Dermis blood vessel endothelial cell (primary cell): Measurements from ENCODE around the gene NBEA. TPM values are rescaled to one million over a fixed set of nuclear protein-coding genes. Genes with fewer than 3 reads are reported as not detected.
"Not testable (repeated sequence)": the region's sequence is repeated elsewhere in the genome, so short reads cannot be mapped to it uniquely, and the experiment has no call there.

Experiments used
- DNase-seq: peaks from one replicate; pipeline ENCODE4 v3.0.0; 2010
- total RNA-seq: library from RNA; depleted of rRNA; stranded (reverse); fragments of >200 nt; gene quantifications from 2 replicates; pipeline ENCODE4 v1.2.3, GENCODE V29; 2014

Gene NBEA, protein sequence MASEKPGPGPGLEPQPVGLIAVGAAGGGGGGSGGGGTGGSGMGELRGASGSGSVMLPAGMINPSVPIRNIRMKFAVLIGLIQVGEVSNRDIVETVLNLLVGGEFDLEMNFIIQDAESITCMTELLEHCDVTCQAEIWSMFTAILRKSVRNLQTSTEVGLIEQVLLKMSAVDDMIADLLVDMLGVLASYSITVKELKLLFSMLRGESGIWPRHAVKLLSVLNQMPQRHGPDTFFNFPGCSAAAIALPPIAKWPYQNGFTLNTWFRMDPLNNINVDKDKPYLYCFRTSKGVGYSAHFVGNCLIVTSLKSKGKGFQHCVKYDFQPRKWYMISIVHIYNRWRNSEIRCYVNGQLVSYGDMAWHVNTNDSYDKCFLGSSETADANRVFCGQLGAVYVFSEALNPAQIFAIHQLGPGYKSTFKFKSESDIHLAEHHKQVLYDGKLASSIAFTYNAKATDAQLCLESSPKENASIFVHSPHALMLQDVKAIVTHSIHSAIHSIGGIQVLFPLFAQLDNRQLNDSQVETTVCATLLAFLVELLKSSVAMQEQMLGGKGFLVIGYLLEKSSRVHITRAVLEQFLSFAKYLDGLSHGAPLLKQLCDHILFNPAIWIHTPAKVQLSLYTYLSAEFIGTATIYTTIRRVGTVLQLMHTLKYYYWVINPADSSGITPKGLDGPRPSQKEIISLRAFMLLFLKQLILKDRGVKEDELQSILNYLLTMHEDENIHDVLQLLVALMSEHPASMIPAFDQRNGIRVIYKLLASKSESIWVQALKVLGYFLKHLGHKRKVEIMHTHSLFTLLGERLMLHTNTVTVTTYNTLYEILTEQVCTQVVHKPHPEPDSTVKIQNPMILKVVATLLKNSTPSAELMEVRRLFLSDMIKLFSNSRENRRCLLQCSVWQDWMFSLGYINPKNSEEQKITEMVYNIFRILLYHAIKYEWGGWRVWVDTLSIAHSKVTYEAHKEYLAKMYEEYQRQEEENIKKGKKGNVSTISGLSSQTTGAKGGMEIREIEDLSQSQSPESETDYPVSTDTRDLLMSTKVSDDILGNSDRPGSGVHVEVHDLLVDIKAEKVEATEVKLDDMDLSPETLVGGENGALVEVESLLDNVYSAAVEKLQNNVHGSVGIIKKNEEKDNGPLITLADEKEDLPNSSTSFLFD (N-terminal part only)
- 2.6 and 3.6 TPM in 2 replicates for total RNA-seq

DNA sequence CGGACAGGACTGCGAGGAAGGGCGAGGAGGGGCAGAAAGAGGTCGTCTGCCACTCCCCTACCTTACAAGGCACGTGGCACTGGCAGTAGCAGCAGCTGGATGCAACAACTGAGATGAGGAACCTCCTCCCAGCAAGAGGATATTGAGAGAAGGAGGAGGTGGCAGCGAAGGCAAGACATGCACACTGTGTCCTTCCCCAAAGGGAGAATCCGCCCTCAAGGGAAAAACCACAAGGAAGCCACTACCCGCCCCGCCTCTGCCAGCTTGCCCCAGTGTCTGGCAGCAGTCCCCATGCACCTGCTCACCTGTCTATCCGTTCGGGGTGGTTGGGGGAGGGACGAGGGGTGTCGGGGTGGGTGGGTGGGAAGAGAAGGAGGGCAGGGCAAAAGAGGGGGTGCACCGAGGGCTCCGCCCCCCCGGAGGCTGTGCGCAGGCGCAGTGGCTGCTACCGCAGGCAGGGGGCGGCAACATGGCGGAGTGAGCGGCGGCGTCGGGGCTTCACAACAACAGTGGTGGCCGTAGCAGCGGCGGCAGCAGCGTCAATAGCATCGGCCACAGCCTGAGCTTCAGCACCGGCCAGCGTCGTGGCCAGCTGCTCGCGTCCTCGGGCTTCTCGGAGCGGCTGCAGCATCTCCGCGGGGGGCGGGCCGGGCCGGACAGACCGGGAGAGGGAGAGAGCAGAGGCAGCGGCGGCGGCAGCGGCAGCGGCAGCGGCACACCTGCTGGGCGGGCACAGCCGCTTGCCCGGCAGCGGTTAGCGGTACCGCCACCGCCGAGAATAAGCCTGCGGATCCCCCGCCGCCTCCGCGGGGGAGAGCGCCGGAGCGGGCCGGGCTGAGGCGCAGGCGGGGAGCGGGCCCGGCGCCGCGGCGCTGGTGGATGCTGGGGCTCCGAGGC, at the start of gene NBEA:
TSS of gene NBEA (plus strand) at position 436 of the 897 bp plus-strand sequence. CDS start 551 bp downstream, outside the sequence.
- DNase-seq: peak; percentile 62

DNA sequence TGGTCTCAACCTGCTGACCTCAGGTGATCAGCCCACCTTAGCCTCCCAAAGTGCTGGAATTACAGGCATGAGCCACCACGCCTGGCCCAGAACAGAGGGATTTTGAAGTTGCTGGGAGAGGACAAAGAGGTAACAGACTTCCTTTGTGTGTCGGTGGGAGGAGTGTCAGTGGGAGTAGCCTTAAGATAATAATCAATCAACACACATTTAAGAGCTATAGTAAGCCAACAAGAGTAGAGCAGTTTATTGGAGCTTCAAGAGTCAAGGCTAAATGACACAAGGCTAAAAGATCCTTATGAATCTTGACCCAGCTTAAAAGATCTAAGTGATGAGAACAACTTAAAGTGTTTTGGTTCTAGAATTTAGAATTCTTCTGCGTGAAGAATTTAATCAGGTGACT, 47.3 kb upstream of the NBEA start:
- no peak for DNase-seq

DNA sequence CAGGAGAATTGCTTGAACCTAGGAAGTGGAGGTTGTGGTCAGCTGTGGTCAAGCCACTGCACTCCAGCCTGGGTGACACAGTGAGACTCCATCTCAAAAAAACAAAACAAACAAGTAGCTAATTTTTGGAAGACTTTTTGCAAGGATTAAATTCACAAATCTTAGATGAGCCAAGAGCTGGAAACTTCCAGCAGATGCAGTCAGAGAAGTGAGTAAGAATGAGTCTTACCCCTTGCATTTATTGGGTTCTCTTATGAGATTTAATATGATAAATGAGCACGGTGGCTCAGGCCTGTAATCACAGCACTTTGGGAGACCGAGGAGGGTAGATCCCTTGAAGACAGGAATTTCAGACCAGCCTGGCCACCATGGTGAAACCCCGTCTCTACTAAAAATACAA, 44.9 kb upstream of the NBEA start:
- DNase-seq: no peak

DNA sequence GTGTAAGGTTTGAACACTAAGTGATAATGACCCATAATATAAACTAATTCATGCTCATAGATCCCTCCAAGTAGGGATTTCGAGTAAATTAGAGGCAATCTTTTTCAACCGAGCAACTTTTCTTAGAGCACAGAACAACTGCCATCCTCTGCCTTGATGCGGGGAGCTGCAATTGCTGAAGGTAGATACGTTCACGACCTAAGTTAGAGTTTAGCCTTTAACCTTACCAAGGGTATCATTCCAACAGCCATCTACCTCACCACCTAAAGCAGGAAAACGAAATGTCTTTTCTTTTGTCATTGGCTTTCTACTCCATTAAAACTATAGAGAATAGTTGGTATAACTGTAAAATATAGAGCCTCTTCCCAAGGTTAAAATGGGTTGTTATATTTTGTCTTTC, 42.2 kb upstream of the NBEA start:
- no peak for DNase-seq

DNA sequence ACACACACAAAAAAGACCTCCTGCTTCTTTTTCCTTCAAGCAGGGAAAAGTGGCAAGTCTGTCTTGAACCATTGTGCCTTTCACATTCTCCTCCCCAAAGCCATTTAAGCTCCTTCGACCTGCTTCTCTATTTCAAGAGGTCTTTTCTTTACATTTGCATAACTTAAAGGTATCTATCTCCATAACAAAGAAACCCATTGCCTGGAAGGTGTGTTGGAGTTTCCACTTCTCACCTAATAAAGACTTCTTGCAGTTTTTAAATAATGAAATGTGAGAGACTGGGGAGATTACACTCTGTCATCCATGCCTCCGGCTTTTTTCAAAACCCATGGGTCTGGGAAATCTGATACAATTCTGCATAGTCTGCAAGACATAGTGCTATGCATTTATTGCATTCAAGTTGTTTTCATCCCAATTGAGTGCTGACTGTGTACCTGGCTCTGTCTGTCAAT, 41.8 kb upstream of the NBEA start:
- no peak for DNase-seq

DNA sequence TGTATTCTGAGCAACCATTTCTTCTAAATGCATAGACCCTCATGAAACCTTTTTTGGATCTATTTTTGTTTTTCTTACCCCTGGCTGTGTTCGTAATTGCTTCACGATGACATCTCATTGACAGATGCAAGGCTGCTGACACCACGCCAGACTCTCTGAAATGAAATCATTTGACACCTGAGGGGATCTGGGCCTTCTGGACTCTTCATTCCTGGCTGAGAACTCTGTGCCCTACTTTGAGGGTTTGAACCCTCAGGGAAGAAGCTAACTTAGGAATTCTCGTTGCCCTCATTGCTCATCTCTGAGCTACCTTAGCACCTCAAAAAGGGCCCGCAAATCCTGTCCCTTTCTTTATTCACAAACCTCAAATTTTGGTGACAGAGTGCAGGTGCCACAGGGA, 40.5 kb upstream of the NBEA start:
- no peak for DNase-seq

DNA sequence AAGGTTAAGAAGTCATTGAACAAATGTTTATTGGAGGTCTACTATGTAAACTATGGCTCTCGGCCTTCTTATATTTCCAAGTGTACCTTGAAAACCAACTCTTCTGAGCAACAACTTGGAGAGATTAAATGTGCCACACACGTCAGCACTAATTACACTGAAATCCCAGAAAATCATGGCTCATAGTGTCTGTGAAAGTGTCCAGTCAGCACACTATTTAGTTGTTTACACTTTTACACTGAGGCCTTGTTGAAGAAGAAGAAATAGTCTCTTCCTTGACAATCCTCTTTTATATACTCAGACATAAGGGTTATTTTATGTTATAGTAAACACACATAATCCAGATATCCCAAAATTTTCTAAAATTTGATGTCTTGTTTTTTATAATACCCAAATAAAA, 30.9 kb upstream of the NBEA start:
- no peak for DNase-seq

DNA sequence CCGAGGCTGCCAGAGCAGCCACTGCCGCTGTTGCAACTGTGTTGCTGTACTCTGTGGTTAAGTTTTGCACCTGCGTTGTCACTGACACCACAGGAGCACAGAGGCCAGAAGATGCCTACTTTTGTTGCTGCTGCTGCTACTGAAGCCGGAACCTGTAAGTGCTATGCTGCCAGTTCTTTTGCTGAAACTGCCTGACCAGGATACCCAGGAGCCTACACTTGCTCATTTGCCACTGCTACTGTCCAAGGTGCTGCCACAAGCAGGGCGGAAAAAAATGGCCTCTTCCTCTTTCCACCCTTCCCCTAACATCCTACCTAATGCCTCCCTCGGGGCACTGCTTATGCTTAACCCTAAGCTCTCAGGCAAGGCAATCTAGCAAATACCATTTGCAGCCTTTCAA, 29.0 kb upstream of the NBEA start:
- no peak for DNase-seq

DNA sequence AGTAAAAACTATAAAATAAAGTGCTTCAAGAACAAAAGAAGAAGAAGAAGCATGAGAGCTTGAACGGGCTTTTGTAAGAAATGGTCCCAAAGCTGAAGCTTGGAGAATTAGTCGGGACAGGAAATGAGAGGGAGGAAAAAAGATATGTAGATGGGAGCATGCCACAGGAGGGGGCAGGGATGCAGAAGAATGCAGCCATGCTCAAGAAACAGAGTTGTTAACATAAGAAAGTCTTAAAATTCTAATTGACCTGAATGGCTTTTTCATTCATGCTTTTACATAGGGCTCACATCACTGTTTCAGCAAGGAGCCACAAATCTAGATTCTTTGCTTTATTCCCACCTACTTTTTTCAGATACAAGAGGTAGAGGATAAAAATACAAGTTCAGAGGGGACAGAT, 27.7 kb upstream of the NBEA start:
- no peak for DNase-seq

DNA sequence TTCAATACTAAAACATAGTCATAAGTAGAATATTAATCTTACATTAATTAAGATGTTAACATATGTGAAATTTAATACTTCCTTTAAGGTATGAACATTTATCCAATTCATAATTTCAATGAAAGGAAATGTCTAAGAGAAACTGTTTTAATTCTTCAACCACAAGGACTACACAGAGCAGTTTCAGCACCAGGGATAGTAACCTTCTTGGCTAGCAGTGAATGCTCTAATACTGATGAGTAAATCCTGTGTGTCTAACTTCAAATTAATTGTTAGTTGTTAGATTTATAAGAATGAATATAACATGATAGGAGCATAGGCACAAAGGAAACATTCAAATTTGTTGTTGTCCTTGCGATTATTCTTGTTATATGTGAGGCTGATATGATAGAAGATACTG, 15.6 kb upstream of the NBEA start:
- peak; percentile 28 for DNase-seq

DNA sequence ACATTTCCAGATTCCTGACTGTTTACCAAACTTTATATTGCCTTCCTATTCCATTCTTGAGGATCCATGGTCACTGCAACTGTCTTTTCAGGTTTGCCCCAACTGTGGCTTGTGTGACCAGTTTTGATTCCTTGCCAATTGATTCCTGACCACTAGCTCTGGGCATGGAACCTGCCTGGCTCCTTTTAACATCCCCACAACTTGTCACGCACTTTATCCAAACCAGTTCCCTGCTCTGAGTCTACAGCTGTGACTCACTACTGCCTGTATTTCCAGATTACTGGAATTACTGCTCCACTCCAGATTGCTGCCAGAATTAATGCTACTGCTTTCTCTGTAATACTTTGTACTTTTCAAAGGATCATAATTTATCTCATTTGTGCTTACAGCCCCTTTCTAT, 13.4 kb upstream of the NBEA start:
- DNase-seq: not testable (repeated sequence)

DNA sequence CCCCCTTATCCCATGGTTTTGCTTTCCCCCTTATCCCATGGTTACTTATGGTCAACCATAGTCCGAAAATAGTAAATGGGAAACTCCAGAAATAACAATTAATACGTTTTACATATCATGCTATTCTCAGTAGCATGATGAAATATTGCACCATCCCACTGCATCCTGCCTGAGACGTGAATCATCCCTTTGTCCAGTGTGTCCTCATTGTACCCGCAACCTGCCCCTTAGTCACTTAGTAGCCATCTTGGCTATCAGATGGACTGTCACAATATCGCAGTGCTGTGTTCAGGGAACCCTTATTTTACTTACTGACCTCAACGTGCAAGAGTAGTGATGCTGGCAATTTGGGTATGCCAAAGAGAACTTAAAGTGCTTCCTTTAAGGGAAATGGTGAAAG, 10.5 kb upstream of the NBEA start:
- no peak for DNase-seq

DNA sequence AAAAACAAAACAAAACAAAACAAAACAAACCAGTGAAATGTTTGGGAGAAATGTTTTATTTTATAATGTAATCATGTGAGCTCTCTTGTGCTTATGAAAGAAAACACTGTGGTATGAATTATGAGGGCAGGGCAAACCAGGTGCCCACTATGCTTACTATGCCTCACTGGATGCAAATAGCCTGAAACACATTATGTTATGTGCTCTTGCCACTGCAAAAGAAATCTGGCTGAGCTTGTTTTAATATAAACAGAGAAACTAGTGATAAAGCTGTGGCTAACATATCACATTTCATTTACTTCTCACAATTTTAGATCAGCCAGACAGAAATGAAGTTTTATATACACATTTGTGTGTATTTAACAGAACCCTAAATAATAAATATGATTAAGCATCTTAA, 8.7 kb upstream of the NBEA start:
- no peak for DNase-seq

DNA sequence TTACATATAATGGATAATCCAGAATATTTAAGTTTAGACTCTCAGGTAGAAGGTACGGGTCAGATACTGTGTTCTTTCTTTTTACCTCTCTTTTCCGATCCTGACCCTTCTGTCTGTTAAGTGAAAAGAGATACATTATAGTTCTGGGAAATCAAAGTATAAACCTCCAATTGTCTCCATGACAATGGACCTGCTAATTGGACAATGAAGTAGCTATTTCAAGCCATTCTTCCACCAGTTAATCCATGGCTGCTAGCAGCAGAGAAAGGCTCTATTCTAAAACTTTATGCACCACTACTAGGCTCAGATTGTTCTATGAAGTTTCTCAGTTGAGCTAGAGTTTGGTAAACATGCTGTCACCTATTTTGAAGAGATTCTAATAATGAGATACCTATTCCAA, 8.3 kb upstream of the NBEA start:
- no peak for DNase-seq

DNA sequence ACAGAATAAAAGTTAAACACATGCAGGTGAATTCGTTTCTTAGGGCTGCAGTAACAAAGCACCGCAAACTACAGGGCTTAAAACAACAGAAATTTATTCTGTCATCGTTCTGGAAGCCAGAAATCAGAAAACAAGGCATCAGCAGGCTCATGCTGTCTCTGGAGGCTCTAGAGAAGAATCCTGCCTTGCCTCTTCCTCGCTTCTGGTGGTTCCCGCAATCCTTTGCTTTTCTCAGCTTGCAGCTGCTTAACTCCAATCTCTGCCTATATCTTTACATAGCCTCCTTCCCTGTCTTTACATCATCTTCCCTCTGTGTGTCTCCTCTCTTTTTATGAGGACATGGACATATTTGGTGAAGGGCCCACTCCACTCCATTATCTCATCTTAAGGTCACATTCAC, 6.2 kb upstream of the NBEA start:
- DNase-seq: no peak

DNA sequence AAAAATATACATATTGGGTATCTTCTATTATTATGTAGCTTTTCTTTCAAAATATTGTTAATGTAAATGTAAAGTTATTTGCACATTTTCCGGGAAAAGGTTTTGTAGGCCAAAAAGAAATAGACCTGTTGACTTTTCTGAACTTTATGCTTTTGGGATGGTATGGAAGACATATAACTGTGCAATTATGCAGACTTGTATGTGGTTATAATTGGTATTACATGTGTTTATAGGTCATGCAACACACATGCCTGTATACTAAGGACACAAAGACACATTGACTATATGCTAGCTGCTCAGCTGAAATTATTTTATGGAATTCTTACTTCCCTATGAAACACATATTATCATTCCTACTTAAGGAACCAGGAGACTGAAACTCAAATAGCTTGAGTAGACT, 2.3 kb upstream of the NBEA start:
- no peak for DNase-seq

DNA sequence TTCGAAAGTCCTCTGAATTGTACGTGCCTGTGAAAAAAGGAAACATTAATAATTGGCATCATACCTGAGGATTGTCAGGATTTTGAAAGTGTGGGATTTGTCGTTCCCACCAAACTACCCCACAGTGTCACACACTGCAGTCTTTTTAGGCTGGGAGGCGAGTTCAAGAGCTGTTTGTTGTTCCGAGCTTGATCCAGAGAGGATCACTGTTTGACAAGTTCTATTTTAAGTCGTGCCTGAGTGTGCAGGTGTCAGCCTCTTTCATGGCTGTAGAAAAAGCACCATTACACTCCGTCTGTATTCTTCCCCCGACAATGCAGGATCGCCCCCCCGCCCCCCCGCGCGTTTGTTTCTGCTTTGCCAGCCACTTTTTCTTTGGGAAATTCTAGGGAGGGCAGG, 635 bp upstream of the NBEA start:
- DNase-seq: no peak

DNA sequence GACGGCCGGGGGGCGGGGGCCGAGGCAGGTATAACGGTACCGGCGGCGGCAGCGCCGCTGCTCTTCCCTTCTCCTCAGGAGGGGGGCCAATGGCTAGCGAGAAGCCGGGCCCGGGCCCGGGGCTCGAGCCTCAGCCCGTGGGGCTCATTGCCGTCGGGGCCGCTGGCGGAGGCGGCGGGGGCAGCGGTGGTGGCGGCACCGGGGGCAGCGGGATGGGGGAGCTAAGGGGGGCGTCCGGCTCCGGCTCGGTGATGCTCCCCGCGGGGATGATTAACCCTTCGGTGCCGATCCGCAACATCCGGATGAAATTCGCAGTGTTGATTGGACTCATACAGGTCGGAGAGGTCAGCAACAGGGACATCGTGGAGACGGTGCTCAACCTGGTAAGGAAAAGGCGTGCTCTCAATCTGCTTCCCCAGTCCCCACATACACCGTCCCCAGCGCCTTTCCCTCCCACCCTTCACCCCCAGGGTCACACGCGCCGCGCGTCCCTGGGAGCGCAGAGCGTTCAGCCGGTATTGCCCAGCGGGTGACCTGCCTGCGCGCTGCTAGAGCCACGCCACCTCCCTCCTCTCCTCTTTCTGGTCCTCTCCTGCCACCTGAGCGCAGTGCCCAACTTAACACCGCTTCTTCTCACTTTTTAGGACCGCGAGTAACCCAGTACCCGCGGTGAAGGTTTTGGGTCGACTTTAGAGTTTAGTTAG, 814 bp downstream of the NBEA start:
- DNase-seq: no peak

DNA sequence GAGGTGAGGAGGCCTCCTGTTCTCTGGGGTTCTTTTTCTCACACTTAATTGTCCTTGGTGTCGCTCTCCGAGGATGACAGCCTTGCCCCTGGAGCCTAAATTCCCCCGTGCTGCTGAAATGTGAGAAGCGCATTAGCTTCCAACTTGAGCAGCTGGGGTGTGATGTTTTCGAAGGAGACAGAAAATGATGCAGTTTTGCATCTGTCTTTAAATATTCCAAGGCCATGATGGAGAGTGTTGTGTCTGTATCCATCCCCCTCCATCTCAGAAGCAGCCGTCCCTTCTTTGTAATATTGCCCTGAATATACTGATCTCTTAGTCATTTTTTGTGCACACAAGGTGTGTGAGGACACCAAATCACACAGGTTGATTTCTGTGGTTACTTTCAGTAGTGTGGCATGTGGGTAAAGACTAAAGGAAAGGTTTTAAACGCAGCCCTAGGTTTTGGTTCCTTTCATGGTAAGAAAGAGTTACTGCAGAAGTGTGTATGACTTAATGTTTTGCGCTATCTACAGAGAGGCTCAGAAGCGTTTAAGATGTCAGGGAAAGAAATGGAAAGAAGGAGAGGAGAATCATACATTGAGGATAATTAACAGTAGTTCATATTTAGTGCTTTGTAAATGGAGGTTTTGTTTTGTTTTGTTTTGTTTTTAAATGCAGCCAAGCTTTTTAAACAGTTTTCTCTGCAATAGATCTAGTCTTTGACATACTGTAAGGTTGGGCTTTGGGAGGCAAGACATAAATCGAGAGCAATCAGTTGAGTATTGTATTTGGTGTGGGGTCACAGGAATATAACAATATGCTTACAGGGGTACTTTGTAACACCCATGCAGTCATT, 1.6 kb downstream of the NBEA start:
- DNase-seq: no peak

DNA sequence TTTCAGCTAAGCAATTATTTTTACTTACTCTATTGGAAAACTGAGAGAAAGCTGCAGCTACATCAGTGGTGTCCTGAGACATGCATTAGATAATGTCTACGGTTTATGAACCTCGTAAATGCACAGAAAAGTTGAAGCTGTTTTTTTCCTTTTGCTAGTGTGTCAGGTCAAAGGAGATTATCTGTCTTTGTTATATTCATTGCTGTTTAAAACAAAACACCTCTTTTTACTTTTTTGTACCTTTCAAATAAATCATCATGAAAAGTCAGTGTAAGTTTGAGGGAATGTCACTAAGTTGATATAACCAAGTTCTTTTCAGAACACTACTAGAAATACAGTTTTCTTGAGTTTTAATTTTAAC, 2.2 kb downstream of the NBEA start:
- DNase-seq: no peak

DNA sequence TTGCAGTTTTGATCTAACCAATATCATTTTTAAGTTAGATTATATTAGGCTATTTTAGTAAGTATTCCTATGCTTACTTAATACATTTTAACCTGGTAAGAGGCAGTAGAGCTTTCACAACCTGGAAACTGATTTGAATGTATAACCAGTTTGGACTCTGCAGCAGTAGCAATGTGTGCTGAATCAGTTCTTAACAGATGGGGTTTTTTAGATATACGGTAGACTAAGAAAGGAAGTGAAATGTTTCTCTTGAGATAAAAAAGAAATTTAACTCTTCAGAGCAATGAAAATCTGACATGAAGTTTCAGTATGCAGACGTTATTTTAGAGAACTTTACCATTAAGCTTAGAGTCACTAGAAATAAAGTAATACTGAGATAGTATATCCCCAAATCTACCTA, 2.7 kb downstream of the NBEA start:
- no peak for DNase-seq
